Measurements from ENCODE around the gene NCAPG2. TPM values are rescaled to one million over a fixed set of nuclear protein-coding genes. Genes with fewer than 3 reads are reported as not detected.
A peak's percentile ranks its signal among the peaks of the same experiment; 100 is the strongest.

NCAPG2 gene
- total RNA-seq, 2 donors from 2014 or later, result 129 to 134 TPM

- Mint-ChIP-seq H3K4me3 (no peak overlapping the region), H3K36me3 (ENCODE audit: insufficient read depth in 2 of 2) (peaks cover 1 to 15% of the 10 kb centered on the region in 2 donors), H3K27me3 (ENCODE audit: low read depth) (no peaks in the 10 kb centered on the region), H3K4me1 (ENCODE audit: low read depth) (no peaks in the 10 kb centered on the region), H3K9me3 (no peaks in the 10 kb centered on the region), H3K27ac (no peak overlapping the region)
- no peak for DNase-seq
- no peak for ATAC-seq (replicated peaks in 1 of 2)
Observed at GRCh38 chr7:158620839-158621441, 83.7 kb downstream of the NCAPG2 start.

- Mint-ChIP-seq H3K27ac (no peak overlapping the region), H3K4me1 (ENCODE audit: low read depth) (no peaks in the 10 kb centered on the region), H3K36me3 (ENCODE audit: insufficient read depth in 2 of 2) (peaks cover 1 to 15% of the 10 kb centered on the region in 2 donors), H3K9me3 (no peaks in the 10 kb centered on the region), H3K4me3 (no peak overlapping the region), H3K27me3 (ENCODE audit: low read depth) (no peaks in the 10 kb centered on the region)
- DNase-seq (no peak), ATAC-seq (replicated peaks in 1 of 2) (no peak)
Observed at GRCh38 chr7:158620418-158620817, 84.2 kb downstream of the NCAPG2 start.

GRCh38 chr7:158618745-158619140 lies 85.9 kb downstream of the NCAPG2 start:
- DNase-seq (no peak), ATAC-seq (replicated peaks in 1 of 2) (no peak)
- no peak overlapping the region for H3K27ac Mint-ChIP-seq
- no peaks in the 10 kb centered on the region for H3K4me1 Mint-ChIP-seq (ENCODE audit: low read depth)
- H3K27me3 Mint-ChIP-seq (ENCODE audit: low read depth), result no peaks in the 10 kb centered on the region
- H3K9me3 Mint-ChIP-seq, result no peaks in the 10 kb centered on the region
- H3K36me3 Mint-ChIP-seq (ENCODE audit: insufficient read depth in 2 of 2), result peaks cover under 1 to 13% of the 10 kb centered on the region in 2 donors
- H3K4me3 Mint-ChIP-seq, result no peak overlapping the region

- Mint-ChIP-seq H3K4me3 (no peak overlapping the region), H3K27me3 (ENCODE audit: low read depth) (no peaks in the 10 kb centered on the region), H3K27ac (no peak overlapping the region), H3K9me3 (no peaks in the 10 kb centered on the region), H3K4me1 (ENCODE audit: low read depth) (peaks cover 10% of the 10 kb centered on the region), H3K36me3 (ENCODE audit: insufficient read depth in 2 of 2) (peaks cover 2 to 6% of the 10 kb centered on the region in 2 donors)
- ATAC-seq (replicated peaks in 1 of 2) (no peak), DNase-seq (no peak)
Observed at GRCh38 chr7:158617737-158618128, 86.9 kb downstream of the NCAPG2 start.

DNA sequence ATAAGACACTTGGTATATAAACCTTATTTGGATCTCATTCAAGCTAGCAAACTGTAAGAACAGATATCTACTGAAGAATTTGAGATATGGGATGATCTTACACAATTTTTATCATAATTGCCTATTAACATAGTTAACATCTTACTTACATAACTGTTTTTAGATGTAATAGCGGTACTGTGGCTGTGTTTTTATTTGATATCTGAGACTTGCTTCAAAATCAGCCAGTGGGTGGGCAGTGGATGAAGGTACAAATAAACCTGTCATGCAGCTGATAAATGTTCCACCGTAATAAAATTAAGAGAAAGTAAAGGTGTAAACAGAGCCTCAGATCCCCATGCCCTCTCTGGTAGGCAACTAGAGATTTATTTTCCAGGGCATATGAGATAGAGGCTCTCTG lies 88.6 kb downstream of the NCAPG2 start:
- ATAC-seq (replicated peaks in 1 of 2), result no peak
- H3K4me3 Mint-ChIP-seq, result no peak overlapping the region
- H3K4me1 Mint-ChIP-seq (ENCODE audit: low read depth), result peaks cover 16% of the 10 kb centered on the region
- no peak for DNase-seq
- H3K27ac Mint-ChIP-seq, result no peak overlapping the region
- H3K27me3 Mint-ChIP-seq (ENCODE audit: low read depth), result no peaks in the 10 kb centered on the region
- H3K36me3 Mint-ChIP-seq (ENCODE audit: insufficient read depth in 2 of 2), result peaks cover 2 to 8% of the 10 kb centered on the region in 2 donors
- no peaks in the 10 kb centered on the region for H3K9me3 Mint-ChIP-seq

DNA sequence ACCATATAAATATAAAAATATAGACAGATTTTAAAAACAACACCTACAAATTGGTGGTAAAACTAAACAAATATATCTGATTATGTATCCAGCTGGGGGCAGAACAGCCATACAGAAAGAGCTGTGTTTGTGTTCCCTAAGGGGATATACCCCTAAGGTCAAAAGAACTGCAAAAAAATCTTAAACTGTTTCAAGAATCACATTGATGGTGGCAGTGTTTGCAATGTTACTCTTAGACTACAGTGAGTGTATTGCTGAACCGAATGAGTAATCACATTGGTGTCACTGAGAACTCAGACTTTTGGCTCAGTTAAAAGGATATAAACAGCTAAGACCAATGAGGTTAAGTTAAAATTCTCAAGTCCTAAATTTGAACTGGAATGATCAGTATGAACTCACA lies 89.9 kb downstream of the NCAPG2 start:
- no peak for DNase-seq
- Mint-ChIP-seq H3K4me1 (ENCODE audit: low read depth) (peaks cover 16% of the 10 kb centered on the region), H3K9me3 (no peaks in the 10 kb centered on the region), H3K27me3 (ENCODE audit: low read depth) (no peaks in the 10 kb centered on the region), H3K4me3 (no peak overlapping the region), H3K27ac (no peak overlapping the region), H3K36me3 (ENCODE audit: insufficient read depth in 2 of 2) (peaks cover 2 to 10% of the 10 kb centered on the region in 2 donors)
- peak in 1 of 2 donors; percentile 54 for ATAC-seq (replicated peaks in 1 of 2)

DNA sequence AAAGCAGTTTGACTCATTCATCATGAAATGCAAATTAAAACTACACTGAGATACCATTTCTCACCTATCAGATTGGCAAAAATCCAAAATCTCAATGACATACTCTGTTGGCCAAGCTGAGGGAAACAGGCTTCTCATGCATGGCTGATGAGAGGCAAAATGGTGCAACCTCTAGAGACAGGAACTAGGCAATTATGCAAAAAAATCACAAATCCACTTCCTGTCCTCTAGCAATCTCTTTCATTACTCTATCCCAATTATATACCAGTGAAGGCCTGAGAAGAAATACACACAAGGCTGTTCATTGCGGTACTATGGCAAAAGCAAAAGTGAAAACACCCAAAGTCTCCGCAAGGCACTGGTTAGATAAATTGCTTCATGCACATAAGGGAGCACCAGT lies 91.1 kb downstream of the NCAPG2 start:
- Mint-ChIP-seq H3K4me1 (ENCODE audit: low read depth) (peaks cover 16% of the 10 kb centered on the region), H3K4me3 (peak overlapping the region in 1 of 2 donors; percentile 37), H3K27ac (no peak overlapping the region), H3K9me3 (no peaks in the 10 kb centered on the region), H3K36me3 (ENCODE audit: insufficient read depth in 2 of 2) (peaks cover 2 to 8% of the 10 kb centered on the region in 2 donors), H3K27me3 (ENCODE audit: low read depth) (no peaks in the 10 kb centered on the region)
- DNase-seq, result peak in 1 of 2 donors; percentile 12
- ATAC-seq (replicated peaks in 1 of 2), result peak; percentile 75 to 83

GRCh38 chr7:158612546-158612945 lies 92.1 kb downstream of the NCAPG2 start:
- H3K9me3 Mint-ChIP-seq, result no peaks in the 10 kb centered on the region
- no peak overlapping the region for H3K27ac Mint-ChIP-seq
- H3K36me3 Mint-ChIP-seq (ENCODE audit: insufficient read depth in 2 of 2), result peaks cover 2 to 11% of the 10 kb centered on the region in 2 donors
- DNase-seq, result no peak
- no peak for ATAC-seq (replicated peaks in 1 of 2)
- H3K4me1 Mint-ChIP-seq (ENCODE audit: low read depth), result peaks cover 16% of the 10 kb centered on the region
- no peaks in the 10 kb centered on the region for H3K27me3 Mint-ChIP-seq (ENCODE audit: low read depth)
- no peak overlapping the region for H3K4me3 Mint-ChIP-seq

DNA sequence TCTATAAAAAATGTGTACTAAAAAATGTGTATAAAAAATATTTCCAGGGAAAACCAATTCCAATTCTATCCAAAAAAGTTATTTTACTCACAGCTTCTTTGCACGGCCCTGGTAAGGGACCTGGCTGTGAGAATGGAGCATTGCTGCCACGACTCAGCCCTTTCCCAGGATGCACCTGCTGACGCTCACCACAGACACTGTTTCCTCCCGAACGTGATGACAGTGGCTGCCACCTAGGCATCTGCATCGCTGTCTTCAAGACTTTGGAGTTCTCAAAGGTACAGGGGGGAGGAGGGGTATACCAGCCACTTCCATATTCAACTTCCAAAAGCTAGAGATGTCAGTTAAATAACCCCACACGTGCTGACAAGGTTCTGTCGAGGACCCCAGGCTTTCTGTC lies 93.1 kb downstream of the NCAPG2 start:
- DNase-seq, result no peak
- Mint-ChIP-seq H3K27me3 (ENCODE audit: low read depth) (no peaks in the 10 kb centered on the region), H3K4me1 (ENCODE audit: low read depth) (peaks cover 16% of the 10 kb centered on the region), H3K36me3 (ENCODE audit: insufficient read depth in 2 of 2) (peaks cover 2 to 14% of the 10 kb centered on the region in 2 donors), H3K4me3 (no peak overlapping the region), H3K27ac (no peak overlapping the region), H3K9me3 (no peaks in the 10 kb centered on the region)
- no peak for ATAC-seq (replicated peaks in 1 of 2)

GRCh38 chr7:158609313-158609974 lies 95.2 kb downstream of the NCAPG2 start:
- Mint-ChIP-seq H3K9me3 (no peaks in the 10 kb centered on the region), H3K4me1 (ENCODE audit: low read depth) (peaks cover 16% of the 10 kb centered on the region), H3K36me3 (ENCODE audit: insufficient read depth in 2 of 2) (peaks cover 6 to 16% of the 10 kb centered on the region in 2 donors), H3K27ac (no peak overlapping the region), H3K27me3 (ENCODE audit: low read depth) (no peaks in the 10 kb centered on the region), H3K4me3 (no peak overlapping the region)
- ATAC-seq (replicated peaks in 1 of 2) (no peak), DNase-seq (no peak)

- no peak for ATAC-seq (replicated peaks in 1 of 2)
- H3K27ac Mint-ChIP-seq, result no peak overlapping the region
- H3K9me3 Mint-ChIP-seq, result no peaks in the 10 kb centered on the region
- DNase-seq, result no peak
- no peak overlapping the region for H3K4me3 Mint-ChIP-seq
- H3K27me3 Mint-ChIP-seq (ENCODE audit: low read depth), result no peaks in the 10 kb centered on the region
- H3K36me3 Mint-ChIP-seq (ENCODE audit: insufficient read depth in 2 of 2), result peaks cover 4 to 16% of the 10 kb centered on the region in 2 donors
- peaks cover 15% of the 10 kb centered on the region for H3K4me1 Mint-ChIP-seq (ENCODE audit: low read depth)
Observed at GRCh38 chr7:158607563-158607962, 97.0 kb downstream of the NCAPG2 start.

DNA sequence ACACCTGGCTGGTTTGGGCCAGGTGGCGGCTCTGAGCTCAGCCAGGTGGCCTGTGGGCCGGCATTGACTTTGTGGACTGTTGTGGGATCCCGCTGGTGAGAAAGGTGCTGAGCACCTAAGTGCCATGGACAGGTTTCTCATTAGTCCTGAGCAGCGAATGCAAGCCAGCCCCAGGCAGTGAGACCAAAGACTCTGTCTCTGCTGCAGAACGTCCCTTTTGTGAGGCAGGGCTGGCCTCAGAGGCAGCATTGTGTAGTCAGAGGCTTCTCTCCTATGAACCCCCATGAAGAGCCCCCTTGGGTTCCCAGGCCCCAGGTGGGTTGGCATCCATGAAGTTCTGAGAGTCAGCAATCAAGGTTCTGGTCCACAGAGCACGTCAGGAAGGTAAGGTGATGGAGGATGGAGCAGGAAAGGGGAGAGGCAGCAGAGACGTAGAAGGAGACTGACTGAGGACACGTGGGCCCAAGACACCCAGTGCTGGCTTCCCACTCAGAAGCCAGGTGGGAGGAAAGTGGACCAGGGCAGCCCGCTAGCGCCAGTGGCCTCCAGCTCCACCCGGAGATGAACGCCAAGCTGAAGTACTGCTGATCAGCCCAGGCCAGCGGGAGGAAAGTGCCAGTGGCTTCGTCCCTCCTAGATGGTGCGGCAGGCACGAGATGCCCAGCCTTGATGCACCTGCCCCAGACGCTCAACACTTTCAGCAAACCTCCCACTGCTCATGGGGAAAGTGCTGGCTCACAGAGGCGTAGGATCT lies 97.8 kb downstream of the NCAPG2 start:
- no peak overlapping the region for H3K4me3 Mint-ChIP-seq
- H3K36me3 Mint-ChIP-seq (ENCODE audit: insufficient read depth in 2 of 2), result peaks cover 4 to 14% of the 10 kb centered on the region in 2 donors
- peaks cover 14% of the 10 kb centered on the region for H3K4me1 Mint-ChIP-seq (ENCODE audit: low read depth)
- no peak for ATAC-seq (replicated peaks in 1 of 2)
- no peak overlapping the region for H3K27ac Mint-ChIP-seq
- DNase-seq, result no peak
- no peaks in the 10 kb centered on the region for H3K27me3 Mint-ChIP-seq (ENCODE audit: low read depth)
- no peaks in the 10 kb centered on the region for H3K9me3 Mint-ChIP-seq

DNA sequence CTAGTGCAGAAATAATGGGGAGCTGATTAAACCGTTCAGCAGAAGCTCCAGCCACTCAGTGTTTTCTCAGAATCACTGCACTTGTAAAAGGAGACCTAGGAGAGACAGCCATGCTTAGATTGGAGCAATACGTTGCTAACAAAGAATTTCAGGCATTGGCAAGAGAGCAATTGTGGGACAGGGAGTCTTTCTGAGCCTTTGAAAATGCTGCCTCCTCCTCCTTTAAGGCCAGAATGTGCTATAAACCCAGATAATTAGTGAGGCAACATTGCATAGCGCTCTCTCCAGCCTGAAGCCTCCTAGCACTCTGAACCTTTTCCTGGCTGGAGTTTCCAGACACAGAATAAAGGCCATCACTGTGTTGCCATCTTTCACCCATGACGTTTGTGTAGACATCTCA lies 98.5 kb downstream of the NCAPG2 start:
- Mint-ChIP-seq H3K36me3 (ENCODE audit: insufficient read depth in 2 of 2) (peaks cover 4 to 10% of the 10 kb centered on the region in 2 donors), H3K9me3 (no peaks in the 10 kb centered on the region), H3K4me1 (ENCODE audit: low read depth) (peaks cover 19% of the 10 kb centered on the region), H3K27ac (no peak overlapping the region), H3K27me3 (ENCODE audit: low read depth) (no peaks in the 10 kb centered on the region), H3K4me3 (no peak overlapping the region)
- ATAC-seq (replicated peaks in 1 of 2) (no peak), DNase-seq (no peak)
